Subcutaneous adipose tissue (tissue), 4 donors: ENCODE results near the gene AKTIP. TPM values are rescaled to one million over a fixed set of nuclear protein-coding genes. Genes with fewer than 3 reads are reported as not detected.

Source experiments
- CTCF ChIP-seq: fragments of 450-650 bp; IDR thresholded peaks from one replicate; pipeline ENCODE4 v1.5.1; 2016; ENCODE audit warnings: low read depth, mild to moderate bottlenecking, control low read depth, antibody characterized with exemption, moderate library complexity
- total RNA-seq, 4 donors: library from RNA; depleted of rRNA; stranded (reverse); fragments of >200 nt; gene quantifications; one replicate each; pipeline ENCODE4 v1.1.0, GENCODE V29; 2016

The AKTIP gene
- total RNA-seq: 10 to 100 TPM; 28.9 to 63.9 (median 54.2) TPM

GRCh38 chr16:53502331-53503269, at the start of gene AKTIP:
TSS of gene AKTIP (minus strand) at chr16:53503209. CDS start at chr16:53500259, 2,950 bp downstream.
- no peak for TF ChIP-seq CTCF

GRCh38 chr16:53549970-53550690, 47.1 kb upstream of the AKTIP start:
- no peak for TF ChIP-seq CTCF

GRCh38 chr16:53546988-53547391, 44.0 kb upstream of the AKTIP start:
- TF ChIP-seq CTCF: no peak

- no peak for TF ChIP-seq CTCF
These were observed 42.4 kb upstream of the AKTIP start for GRCh38 chr16:53545433-53545832.

- TF ChIP-seq CTCF: no peak
These were observed 39.3 kb upstream of the AKTIP start for GRCh38 chr16:53542283-53542682.

GRCh38 chr16:53541326-53541725, 38.3 kb upstream of the AKTIP start:
- no peak for TF ChIP-seq CTCF

GRCh38 chr16:53537626-53538025, 34.6 kb upstream of the AKTIP start:
- no peak for TF ChIP-seq CTCF
